Cardiac muscle cell (in vitro differentiated cells and primary cell): ENCODE measurements around the gene TBPL2. TPM values are rescaled to one million over a fixed set of nuclear protein-coding genes. Genes with fewer than 3 reads are reported as not detected.

Source experiments
- DNase-seq, 2 donors: peaks; one replicate each; pipeline versions ENCODE4 v3.0.0 to v3.0.0-alpha.2; 2010 to 2017; ENCODE audit warnings: low read depth in 1 of 2, low spot score in 1 of 2
- H3K27ac ChIP-seq: fragments of 200-600 bp; sonication (generic); 2 replicates; pipeline ENCODE4 v1.5.1; 2016
- H3K27me3 ChIP-seq: fragments of 200-600 bp; sonication (generic); 2 replicates; pipeline ENCODE4 v1.6.0; 2016; ENCODE audit warnings: control low read depth
- H3K36me3 ChIP-seq: fragments of 200-600 bp; sonication (generic); 2 replicates; pipeline ENCODE4 v1.5.1; 2016; ENCODE audit warnings: control low read depth
- H3K4me1 ChIP-seq: fragments of 200-600 bp; sonication (generic); 2 replicates; pipeline ENCODE4 v1.8.1; 2017; ENCODE audit warnings: low read depth, mild to moderate bottlenecking, mixed run types
- H3K4me3 ChIP-seq: fragments of 200-600 bp; sonication (generic); 2 replicates; pipeline ENCODE4 v1.5.1; 2016; ENCODE audit warnings: mild to moderate bottlenecking
- H3K9me3 ChIP-seq: fragments of 200-600 bp; sonication (generic); 2 replicates; pipeline ENCODE4 v1.5.1; 2017; ENCODE audit warnings: low read depth, mild to moderate bottlenecking, control low read depth
- polyA plus RNA-seq: library from polyadenylated mRNA; unstranded; fragments of >200 nt; fragmentation: Nextera tagmentation; extraction: Ambion mirVana; gene quantifications from 2 replicates; pipeline ENCODE4 v1.2.1, GENCODE V29; 2016
- total RNA-seq: library from RNA; depleted of rRNA; stranded (reverse); fragments of >200 nt; gene quantifications from 2 replicates; pipeline ENCODE4 v1.2.3, GENCODE V29; 2016
- TF ChIP-seq, protein P1 (sequence below): IDR thresholded peaks from 2 replicates; pipeline ENCODE4 v1.5.1; 2012; ENCODE audit warnings: low read depth, mild to moderate bottlenecking, low read length

Gene TBPL2
- total and polyA plus RNA-seq, 2 experiments from 2014 or later: not detected

DNA sequence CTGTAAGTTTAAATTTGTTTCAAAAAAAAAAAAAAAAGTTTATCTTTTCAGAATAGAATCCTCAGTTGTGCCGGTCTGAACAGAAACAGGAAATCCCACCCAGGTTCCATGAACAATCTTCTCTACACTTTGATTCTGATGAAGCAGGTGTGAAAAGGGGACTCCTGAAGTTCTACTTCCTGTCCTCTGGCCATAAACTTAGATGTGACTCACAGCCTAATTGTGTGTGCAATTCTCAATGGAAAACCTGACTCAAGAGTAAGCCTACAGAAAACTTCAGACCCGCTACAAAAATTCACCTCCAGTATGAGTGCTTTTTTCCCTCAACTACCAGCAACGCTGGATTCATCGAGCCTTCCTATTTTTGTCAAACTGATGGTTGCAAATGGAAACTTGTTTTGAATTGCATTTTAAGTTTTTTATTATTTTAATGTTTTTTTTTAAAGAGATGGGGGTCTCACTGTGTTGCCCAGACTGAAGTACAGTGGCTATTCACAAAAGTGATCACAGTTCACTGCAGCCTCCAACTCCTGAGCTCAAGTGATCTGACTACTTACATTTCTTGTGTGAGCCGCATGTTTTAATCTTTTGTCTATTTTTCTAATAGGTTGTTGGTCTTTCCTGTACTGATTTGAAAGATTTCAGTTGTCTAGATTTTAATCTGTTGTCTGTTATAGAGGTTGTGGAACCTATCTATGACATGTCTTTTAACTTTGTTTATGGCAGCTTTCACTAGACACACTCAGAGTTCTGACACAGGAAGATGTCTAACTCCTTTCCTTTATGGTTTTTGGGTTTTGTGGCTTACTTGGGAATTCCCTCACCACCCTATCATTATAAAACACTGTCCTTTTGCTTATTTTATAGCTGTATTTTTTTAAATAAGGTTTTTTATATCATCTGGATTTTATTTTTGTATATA is 66.4 kb downstream of the TBPL2 start:
- Histone ChIP-seq H3K4me1 (no peaks in the 10 kb centered on the region), H3K27me3 (no peaks in the 10 kb centered on the region), H3K4me3 (no peak overlapping the region), H3K9me3 (no peaks in the 10 kb centered on the region), H3K27ac (no peak overlapping the region), H3K36me3 (peaks cover 13% of the 10 kb centered on the region)
- peak in 1 of 2 donors; percentile 22 for DNase-seq
- TF ChIP-seq, protein P1, sequence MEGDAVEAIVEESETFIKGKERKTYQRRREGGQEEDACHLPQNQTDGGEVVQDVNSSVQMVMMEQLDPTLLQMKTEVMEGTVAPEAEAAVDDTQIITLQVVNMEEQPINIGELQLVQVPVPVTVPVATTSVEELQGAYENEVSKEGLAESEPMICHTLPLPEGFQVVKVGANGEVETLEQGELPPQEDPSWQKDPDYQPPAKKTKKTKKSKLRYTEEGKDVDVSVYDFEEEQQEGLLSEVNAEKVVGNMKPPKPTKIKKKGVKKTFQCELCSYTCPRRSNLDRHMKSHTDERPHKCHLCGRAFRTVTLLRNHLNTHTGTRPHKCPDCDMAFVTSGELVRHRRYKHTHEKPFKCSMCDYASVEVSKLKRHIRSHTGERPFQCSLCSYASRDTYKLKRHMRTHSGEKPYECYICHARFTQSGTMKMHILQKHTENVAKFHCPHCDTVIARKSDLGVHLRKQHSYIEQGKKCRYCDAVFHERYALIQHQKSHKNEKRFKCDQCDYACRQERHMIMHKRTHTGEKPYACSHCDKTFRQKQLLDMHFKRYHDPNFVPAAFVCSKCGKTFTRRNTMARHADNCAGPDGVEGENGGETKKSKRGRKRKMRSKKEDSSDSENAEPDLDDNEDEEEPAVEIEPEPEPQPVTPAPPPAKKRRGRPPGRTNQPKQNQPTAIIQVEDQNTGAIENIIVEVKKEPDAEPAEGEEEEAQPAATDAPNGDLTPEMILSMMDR: no peak

DNA sequence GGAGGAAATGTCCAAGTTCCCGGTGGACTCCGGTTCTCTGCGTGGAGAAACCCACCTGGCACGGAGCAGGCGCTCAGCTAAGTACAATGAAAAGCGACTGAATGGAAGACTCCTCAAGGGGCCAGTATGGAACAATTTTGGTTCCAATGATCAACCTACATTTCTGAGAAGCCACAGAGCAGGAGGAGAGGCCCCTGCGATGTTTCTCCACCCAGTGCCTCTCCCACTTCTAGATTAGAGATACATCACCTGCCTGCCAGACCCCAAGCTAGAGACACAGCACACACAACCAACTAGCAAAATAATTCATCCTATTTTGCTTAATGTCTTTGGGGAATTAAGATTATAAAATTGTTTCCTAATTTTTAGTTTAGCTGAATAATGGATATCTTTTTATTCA is 67.6 kb downstream of the TBPL2 start:
- H3K36me3 ChIP-seq: peaks cover 12% of the 10 kb centered on the region
- H3K27ac ChIP-seq: no peak overlapping the region
- DNase-seq: no peak
- no peaks in the 10 kb centered on the region for H3K4me1 ChIP-seq
- no peak overlapping the region for H3K4me3 ChIP-seq
- H3K27me3 ChIP-seq: no peaks in the 10 kb centered on the region
- TF ChIP-seq, protein P1: no peak
- no peaks in the 10 kb centered on the region for H3K9me3 ChIP-seq

- no peaks in the 10 kb centered on the region for H3K4me1 ChIP-seq
- H3K9me3 ChIP-seq: no peaks in the 10 kb centered on the region
- H3K4me3 ChIP-seq: no peak overlapping the region
- TF ChIP-seq, protein P1: no peak
- peaks cover 8% of the 10 kb centered on the region for H3K36me3 ChIP-seq
- H3K27me3 ChIP-seq: no peaks in the 10 kb centered on the region
- H3K27ac ChIP-seq: no peak overlapping the region
- no peak for DNase-seq
These were observed 68.0 kb downstream of the TBPL2 start for GRCh38 chr14:55372423-55372822.

DNA sequence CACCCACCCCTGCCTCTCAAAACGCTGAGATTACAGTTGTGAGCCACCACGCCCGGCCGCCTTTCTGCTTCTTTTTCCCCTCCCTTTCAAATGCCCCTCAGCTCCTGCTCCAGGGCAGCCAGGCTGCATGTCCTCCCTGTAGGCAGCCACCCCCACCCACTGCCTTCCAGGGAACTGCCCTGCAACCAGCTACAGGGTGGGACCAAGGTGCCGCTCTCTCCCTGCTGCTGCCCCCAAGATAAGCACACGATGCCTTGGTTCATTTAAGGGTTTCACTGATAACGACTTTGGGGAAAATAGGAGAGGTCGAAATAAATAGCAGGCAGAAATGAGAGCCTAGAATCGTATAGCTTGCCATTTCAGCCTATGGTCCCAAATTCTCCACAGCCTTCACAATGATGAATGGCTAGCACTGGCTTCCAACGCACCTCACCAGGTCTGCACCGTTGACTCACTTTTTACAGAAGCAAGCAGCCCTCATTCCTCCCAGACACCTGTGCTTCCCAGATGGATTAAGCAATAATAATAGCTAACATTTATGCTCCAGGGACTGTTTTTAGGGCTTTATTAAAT is 69.4 kb downstream of the TBPL2 start:
- H3K9me3 ChIP-seq: no peaks in the 10 kb centered on the region
- no peak for DNase-seq
- H3K4me3 ChIP-seq: no peak overlapping the region
- no peaks in the 10 kb centered on the region for H3K27me3 ChIP-seq
- TF ChIP-seq, protein P1: no peak
- peaks cover 5% of the 10 kb centered on the region for H3K36me3 ChIP-seq
- H3K27ac ChIP-seq: no peak overlapping the region
- H3K4me1 ChIP-seq: no peaks in the 10 kb centered on the region

DNA sequence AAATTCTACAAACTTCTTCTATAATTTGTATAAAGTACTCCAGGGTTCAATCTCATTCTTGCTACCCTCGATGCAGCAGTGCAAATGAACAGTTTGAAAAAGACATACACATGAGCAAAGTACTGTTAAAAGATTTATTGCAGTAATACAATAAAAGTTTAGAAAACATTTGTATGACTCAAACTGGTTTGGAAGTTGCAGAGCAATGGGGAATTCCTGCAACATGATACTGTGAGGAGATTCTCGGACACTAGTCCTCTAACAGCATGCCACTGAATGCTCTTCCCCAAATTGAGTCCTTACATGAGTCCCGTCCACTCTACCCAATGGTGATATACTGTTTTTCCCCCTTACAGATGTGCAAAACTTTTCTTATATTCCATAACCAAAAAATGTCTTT is 74.1 kb downstream of the TBPL2 start:
- no peak for DNase-seq
- TF ChIP-seq, protein P1: no peak

More for the DNA sequence above, 74.1 kb downstream of the TBPL2 start:
- H3K27ac ChIP-seq: no peak overlapping the region
- H3K27me3 ChIP-seq: no peaks in the 10 kb centered on the region
- H3K4me3 ChIP-seq: no peak overlapping the region
- H3K9me3 ChIP-seq: no peaks in the 10 kb centered on the region
- peaks cover 3% of the 10 kb centered on the region for H3K36me3 ChIP-seq
- no peaks in the 10 kb centered on the region for H3K4me1 ChIP-seq

Other genes starting within 250 kb of the TBPL2 start
- gene DLGAP5, start 249.0 kb downstream of the TBPL2 start, total RNA-seq: 3.4 and 37.4 TPM in 2 replicates
- 5.9 and 71.1 TPM in 2 replicates for gene DLGAP5, start 249.0 kb downstream of the TBPL2 start, polyA plus RNA-seq
- gene FBXO34, start 169.2 kb downstream of the TBPL2 start, total RNA-seq: 15.3 and 19.2 TPM in 2 replicates
- 21.1 and 21.7 TPM in 2 replicates for gene FBXO34, start 169.2 kb downstream of the TBPL2 start, polyA plus RNA-seq
- gene ATG14, start 28.8 kb downstream of the TBPL2 start, total RNA-seq: 8.0 and 11.7 TPM in 2 replicates
- gene ATG14, start 28.8 kb downstream of the TBPL2 start, polyA plus RNA-seq: 2.5 and 3.7 TPM in 2 replicates
- 63.9 and 130 TPM in 2 replicates for gene KTN1, start 139.6 kb upstream of the TBPL2 start, total RNA-seq
- gene KTN1, start 139.6 kb upstream of the TBPL2 start, polyA plus RNA-seq: 214 and 240 TPM in 2 replicates